IMR-90 (cell line): ENCODE data around the gene C2CD4B. TPM values are rescaled to one million over a fixed set of nuclear protein-coding genes. Genes with fewer than 3 reads are reported as not detected.

ENCODE experiments used
- ATAC-seq: fragments of 200-7000 bp; cut with Tn5 transposase; 2 replicates; pipeline ENCODE4 v1.9.1; 2020; ENCODE audit warnings: low read depth, mild to moderate bottlenecking, moderate library complexity
- BruUV-seq: library from RNA; stranded (reverse); fragments of 400-500 nt; replicated peaks from 2 replicates; lab custom pipeline; 2021; lab: Mats Ljungman, UMichigan
- CTCF ChIA-PET: fragments of 300-600 bp; formaldehyde crosslinking; extraction: SDS; loops from one replicate; lab custom pipeline; 2021; ENCODE audit warnings: antibody characterized with exemption; lab: Yijun Ruan, JAX
- POLR2A ChIA-PET: fragments of 300-600 bp; sonication (Branson Sonifier 250); formaldehyde crosslinking; loops from one replicate; lab custom pipeline; 2022; ENCODE audit warnings: antibody characterized with exemption; ENCODE audit not compliant: unreplicated experiment; lab: Charles Lee
- DNase-seq: peaks from one replicate; pipeline ENCODE4 v3.0.0; 2013
- H2AFZ ChIP-seq: replicated peaks from 2 replicates; pipeline ENCODE3; 2013; ENCODE audit warnings: low read length, mild to moderate bottlenecking; ENCODE audit not compliant: poor library complexity
- H2AK5ac ChIP-seq: 2 replicates; pipeline ENCODE4 v1.6.1; 2013; ENCODE audit warnings: low read depth, low read length, inconsistent platforms
- H2AK9ac ChIP-seq: replicated peaks from 2 replicates; pipeline ENCODE3; 2013; ENCODE audit warnings: mild to moderate bottlenecking, low read depth, low read length, moderate library complexity; ENCODE audit not compliant: poor library complexity
- H2BK120ac ChIP-seq: 2 replicates; pipeline ENCODE4 v1.6.1; 2013; ENCODE audit warnings: low read depth, low read length, inconsistent platforms
- H2BK15ac ChIP-seq: 3 replicates; pipeline ENCODE4 v1.6.1; 2013; ENCODE audit warnings: low read depth, low read length, inconsistent platforms
- H2BK20ac ChIP-seq: 2 replicates; pipeline ENCODE4 v1.6.1; 2013; ENCODE audit warnings: low read depth, mild to moderate bottlenecking, inconsistent platforms, low read length, moderate library complexity
- H2BK5ac ChIP-seq: 2 replicates; pipeline ENCODE4 v1.6.1; 2013; ENCODE audit warnings: mild to moderate bottlenecking, low read depth, low read length, inconsistent platforms; ENCODE audit not compliant: poor library complexity, severe bottlenecking
- H3K14ac ChIP-seq: replicated peaks from 2 replicates; pipeline ENCODE4 v1.6.1; 2013; ENCODE audit warnings: low read depth, low read length, inconsistent platforms
- H3K18ac ChIP-seq: 2 replicates; pipeline ENCODE4 v1.6.1; 2013; ENCODE audit warnings: low read depth, low read length, control low read depth
- H3K23ac ChIP-seq: 2 replicates; pipeline ENCODE4 v1.6.1; 2013; ENCODE audit warnings: low read depth, low read length, inconsistent platforms
- H3K27ac ChIP-seq: 2 replicates; pipeline ENCODE4 v1.5.1; 2013; ENCODE audit warnings: mild to moderate bottlenecking, control low read depth, low read length; ENCODE audit not compliant: insufficient read depth
- H3K27me3 ChIP-seq: 2 replicates; pipeline ENCODE4 v1.6.1; 2013; ENCODE audit warnings: low read length; ENCODE audit not compliant: control insufficient read depth, insufficient read depth
- H3K36me3 ChIP-seq: 2 replicates; pipeline ENCODE4 v1.6.1; 2013; ENCODE audit warnings: low read length, mixed read lengths; ENCODE audit not compliant: control insufficient read depth, insufficient read depth
- H3K4ac ChIP-seq: 2 replicates; pipeline ENCODE4 v1.6.1; 2013; ENCODE audit warnings: low read depth, low read length, inconsistent platforms
- H3K4me1 ChIP-seq: 2 replicates; pipeline ENCODE4 v1.6.1; 2013; ENCODE audit warnings: low read length, mixed read lengths; ENCODE audit not compliant: control insufficient read depth, insufficient read depth
- H3K4me2 ChIP-seq: 2 replicates; pipeline ENCODE4 v1.6.1; 2013; ENCODE audit warnings: low read depth, mild to moderate bottlenecking, control low read depth, low read length, moderate library complexity
- H3K4me3 ChIP-seq: 2 replicates; pipeline ENCODE4 v1.5.1; 2013; ENCODE audit warnings: low read depth, mild to moderate bottlenecking, control low read depth, low read length, moderate library complexity; ENCODE audit not compliant: insufficient read depth
- H3K56ac ChIP-seq: 2 replicates; pipeline ENCODE4 v1.6.1; 2013; ENCODE audit warnings: low read length, inconsistent platforms; ENCODE audit not compliant: insufficient read depth; ENCODE audit errors: extremely low read depth
- H3K79me1 ChIP-seq, 2 experiments: 2 replicates each; pipeline ENCODE4 v1.6.1; 2013; ENCODE audit warnings: low read length in 2 of 2, inconsistent platforms in 1 of 2, low read depth in 1 of 2
- H3K9ac ChIP-seq: 2 replicates; pipeline ENCODE4 v1.6.1; 2013; ENCODE audit warnings: low read depth, low read length, control low read depth
- H3K9me1 ChIP-seq: 2 replicates; pipeline ENCODE4 v1.6.1; 2013; ENCODE audit warnings: low read length, inconsistent platforms; ENCODE audit not compliant: insufficient read depth
- H3K9me3 ChIP-seq: 2 replicates; pipeline ENCODE4 v1.6.1; 2013; ENCODE audit warnings: low read length; ENCODE audit not compliant: control insufficient read depth, insufficient read depth
- H4K20me1 ChIP-seq: 2 replicates; pipeline ENCODE4 v1.6.1; 2013; ENCODE audit warnings: low read length, inconsistent platforms; ENCODE audit not compliant: insufficient read depth
- H4K5ac ChIP-seq: 2 replicates; pipeline ENCODE4 v1.6.1; 2013; ENCODE audit warnings: mild to moderate bottlenecking, low read depth, low read length, control low read depth
- H4K8ac ChIP-seq, 2 experiments: 2 replicates each; pipeline ENCODE4 v1.6.1; 2013; ENCODE audit warnings: low read depth in 2 of 2, low read length in 2 of 2, control low read depth in 1 of 2, inconsistent platforms in 1 of 2
- H4K91ac ChIP-seq: 2 replicates; pipeline ENCODE4 v1.6.1; 2013; ENCODE audit warnings: low read depth, low read length, inconsistent platforms; ENCODE audit not compliant: insufficient read depth
- FOS ChIP-seq: fragments of 150-350 bp; IDR thresholded peaks from 2 replicates; pipeline ENCODE4 v1.6.1; 2016; ENCODE audit warnings: low read depth, low read length
- POLR2A ChIP-seq: IDR thresholded peaks from 2 replicates; pipeline ENCODE4 v1.6.1; 2012; ENCODE audit warnings: mild to moderate bottlenecking, low read depth, low read length
- RAD21 ChIP-seq: IDR thresholded peaks from 2 replicates; pipeline ENCODE4 v1.6.1; 2012; ENCODE audit warnings: low read length, improper control_type of control experiment
- WGBS, 2 experiments: methylation state at CpG; one replicate each; pipeline versions ENCODE4 v1.1.5 to v1.1.7; 2013; ENCODE audit warnings: missing lambda C conversion rate in 2 of 2; ENCODE audit not compliant: insufficient read length in 1 of 2; ENCODE audit errors: extremely low coverage in 2 of 2; 5-methylcytosine and 5-hydroxymethylcytosine counted together
- dilution Hi-C: fragments of 300-500 bp; cut with HindIII; formaldehyde crosslinking; loops from one replicate; pipeline ENCODE4 v1.14.3; 2018; ENCODE audit warnings: low sequenced_read_pairs; ENCODE audit not compliant: unreplicated experiment
- in situ Hi-C: fragments of 300-500 bp; cut with MboI; formaldehyde crosslinking; loops from 3 replicates; pipeline ENCODE4 v1.14.3; 2019; ENCODE audit warnings: low sequenced_read_pairs, inconsistent platforms, mixed read lengths
- intact Hi-C: fragments of 100-400 bp; cut with micrococcal nuclease; formaldehyde crosslinking; loops from 2 replicates; pipeline ENCODE4 v1.10.0; 2022
- polyA plus RNA-seq, 3 experiments: library from polyadenylated mRNA; depleted of rRNA; stranded (reverse); fragments of >200 nt; gene quantifications; 2 replicates each; pipeline ENCODE4 v1.2.3, GENCODE V29; 2012; ENCODE audit warnings: low replicate concordance in 1 of 3
- total RNA-seq: library from RNA; depleted of rRNA; stranded (reverse); fragments of >200 nt; gene quantifications from 2 replicates; pipeline ENCODE4 v1.2.3, GENCODE V29; 2012

The C2CD4B gene
- total and polyA plus RNA-seq, 2 of the 4 experiments (the other 2 are of a cell fraction), result not detected

DNA sequence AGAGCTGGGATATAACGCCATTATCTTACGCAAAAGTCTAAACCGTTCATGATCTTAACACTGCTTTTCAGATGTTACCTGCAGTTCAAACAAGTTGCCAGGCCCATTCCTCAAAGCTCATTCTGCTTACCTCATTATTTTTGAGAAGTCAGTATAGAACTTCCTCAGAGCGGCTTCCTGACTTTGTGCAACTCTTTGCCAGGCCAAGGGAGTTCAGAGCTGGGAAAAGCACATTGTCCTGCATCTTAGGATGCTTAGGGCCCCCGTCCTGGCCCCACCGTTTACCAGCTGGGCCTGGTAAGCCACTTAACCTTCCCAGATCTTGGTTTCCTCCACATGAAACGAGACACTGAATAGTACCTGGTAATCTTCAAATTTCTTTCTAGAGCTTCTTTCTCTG is 6.8 kb upstream of the C2CD4B start:
- no peaks in the 10 kb centered on the region for H3K9me1 ChIP-seq
- WGBS, 2 experiments, result 72% methylated on average over 4 of the region's 7 CpGs; no CpG with 5 or more reads in 1 of the 2 experiments
- H3K23ac ChIP-seq, result no peak overlapping the region
- H3K9me3 ChIP-seq, result no peaks in the 10 kb centered on the region
- H3K27me3 ChIP-seq, result peaks cover 32% of the 10 kb centered on the region
- H3K56ac ChIP-seq, result no peak overlapping the region
- H3K4ac ChIP-seq, result no peak overlapping the region
- no peak for DNase-seq
- no peak for ATAC-seq
- H2AK5ac ChIP-seq, result no peak overlapping the region
- H2BK20ac ChIP-seq, result no peak overlapping the region
- no peak overlapping the region for H3K4me2 ChIP-seq
- no peak overlapping the region for H2BK5ac ChIP-seq
- CTCF ChIA-PET, result interaction anchor here (1.3 kb wide), 1 partner anchor 46 kb away, joined by 4 read pairs; no protein-coding TSS in a partner anchor
- no peak overlapping the region for H3K14ac ChIP-seq
- H2BK120ac ChIP-seq, result no peak overlapping the region
- H3K27ac ChIP-seq, result no peak overlapping the region
- POLR2A ChIA-PET, result no interaction called here
- dilution Hi-C loops, result no loop called here
- no peaks in the 10 kb centered on the region for H3K36me3 ChIP-seq
- no peaks in the 10 kb centered on the region for H4K20me1 ChIP-seq
- intact Hi-C loops, result loop anchor here (10.0 kb wide), 1 partner anchor 63 kb away; no protein-coding TSS in a partner anchor
- no peak overlapping the region for H3K4me3 ChIP-seq
- H4K91ac ChIP-seq, result no peak overlapping the region
- no TSS peak for BruUV-seq
- H3K18ac ChIP-seq, result no peak overlapping the region
- no peaks in the 10 kb centered on the region for H3K79me1 ChIP-seq
- no peak overlapping the region for H2AK9ac ChIP-seq
- no peak overlapping the region for H4K5ac ChIP-seq
- H2BK15ac ChIP-seq, result no peak overlapping the region
- H4K8ac ChIP-seq, result no peak overlapping the region
- in situ Hi-C loops, result no loop called here
- no peak overlapping the region for H3K9ac ChIP-seq
- TF ChIP-seq FOS, result no peak
- no peak for TF ChIP-seq RAD21
- no peak for TF ChIP-seq POLR2A
- no peak overlapping the region for H2AFZ ChIP-seq
- no peaks in the 10 kb centered on the region for H3K4me1 ChIP-seq
